Coronary artery (tissue), 2 donors: Measurements from ENCODE around the gene GSC2.
"Not testable (repeated sequence)": the region's sequence is repeated elsewhere in the genome, so short reads cannot be mapped to it uniquely, and the experiment has no call there.

ENCODE experiments used
- DNase-seq: peaks from one replicate; pipeline ENCODE4 v3.0.0-alpha.2; 2017; ENCODE audit warnings: low spot score
- H3K27ac ChIP-seq, 2 donors: fragments of 200-600 bp; sonication (generic); one replicate each; pipeline ENCODE4 v1.5.1; 2016 to 2019
- H3K4me3 ChIP-seq: fragments of 200-600 bp; sonication (generic); 2 replicates; pipeline ENCODE4 v1.5.1; 2016; ENCODE audit warnings: mild to moderate bottlenecking, moderate library complexity
- CTCF ChIP-seq: fragments of 200-600 bp; sonication (generic); IDR thresholded peaks from one replicate; pipeline ENCODE4 v1.5.1; 2019; ENCODE audit warnings: antibody characterized with exemption

GSC2 gene

GRCh38 chr22:19164425-19164824 is 14.3 kb upstream of the GSC2 start:
- no peak for DNase-seq
- no peak overlapping the region for H3K27ac ChIP-seq
- no peak for TF ChIP-seq CTCF
- no peak overlapping the region for H3K4me3 ChIP-seq

- H3K4me3 ChIP-seq, DNase-seq, H3K27ac ChIP-seq: not testable (repeated sequence)
Observed at GRCh38 chr22:19158649-19159048, 8.6 kb upstream of the GSC2 start.

GRCh38 chr22:19156109-19156508 is 6.0 kb upstream of the GSC2 start:
- not testable (repeated sequence) for H3K4me3 ChIP-seq, H3K27ac ChIP-seq
- peak; percentile 61 for DNase-seq

- no peak for TF ChIP-seq CTCF
- Histone ChIP-seq H3K4me3 (no peak overlapping the region), H3K27ac (no peak overlapping the region)
- DNase-seq = no peak
Observed at GRCh38 chr22:19152942-19153883, 3.1 kb upstream of the GSC2 start.

GRCh38 chr22:19151329-19152191 is 1.5 kb upstream of the GSC2 start:
- Histone ChIP-seq H3K4me3 (no peak overlapping the region), H3K27ac (no peak overlapping the region)
- TF ChIP-seq CTCF = no peak
- DNase-seq = no peak

GRCh38 chr22:19150482-19151328 is 613 bp upstream of the GSC2 start:
- no peak for TF ChIP-seq CTCF
- peak overlapping the region; percentile 61 for H3K4me3 ChIP-seq
- no peak overlapping the region for H3K27ac ChIP-seq
- no peak for DNase-seq

- peak overlapping the region; percentile 61 for H3K4me3 ChIP-seq
- no peak for TF ChIP-seq CTCF
Observed at GRCh38 chr22:19149047-19149883, 827 bp downstream of the GSC2 start.

More at GRCh38 chr22:19149047-19149883, 827 bp downstream of the GSC2 start:
- H3K27ac ChIP-seq = no peak overlapping the region
- no peak for DNase-seq
